GM23338 (cell line): ENCODE measurements around the gene CPXM2. TPM values are rescaled to one million over a fixed set of nuclear protein-coding genes. Genes with fewer than 3 reads are reported as not detected.

Experiments
- ATAC-seq: fragments of 200-7000 bp; cut with Tn5 transposase; 3 replicates; pipeline ENCODE4 v1.9.1; 2020
- DNase-seq: peaks from one replicate; pipeline ENCODE4 v3.0.0-alpha.2; 2015; ENCODE audit warnings: low spot score
- H2AFZ ChIP-seq: fragments of 200-600 bp; sonication (generic); 2 replicates; pipeline ENCODE4 v1.8.0; 2016; ENCODE audit warnings: antibody characterized with exemption, mild to moderate bottlenecking, moderate library complexity
- H3F3A ChIP-seq: fragments of 200-600 bp; sonication (generic); replicated peaks from 2 replicates; pipeline ENCODE4 v1.8.0; 2017; ENCODE audit warnings: antibody characterized with exemption, mixed run types, low read depth
- H3K27ac ChIP-seq: fragments of 200-600 bp; sonication (generic); 2 replicates; pipeline ENCODE4 v1.6.1; 2016; ENCODE audit warnings: low read depth
- H3K27me3 ChIP-seq: fragments of 200-600 bp; sonication (generic); 2 replicates; pipeline ENCODE4 v1.8.0; 2016; ENCODE audit warnings: mild to moderate bottlenecking, mixed run types, moderate library complexity; ENCODE audit not compliant: insufficient read depth
- H3K36me3 ChIP-seq: fragments of 200-600 bp; sonication (generic); 2 replicates; pipeline ENCODE4 v1.8.0; 2016; ENCODE audit warnings: mild to moderate bottlenecking; ENCODE audit not compliant: insufficient read depth
- H3K4me1 ChIP-seq: fragments of 200-600 bp; sonication (generic); 2 replicates; pipeline ENCODE4 v1.8.0; 2016; ENCODE audit warnings: mild to moderate bottlenecking, moderate library complexity; ENCODE audit not compliant: insufficient read depth
- H3K4me2 ChIP-seq: fragments of 200-600 bp; sonication (generic); 2 replicates; pipeline ENCODE4 v1.7.1; 2017; ENCODE audit warnings: mixed run types
- H3K4me3 ChIP-seq: fragments of 200-600 bp; sonication (generic); 2 replicates; pipeline ENCODE4 v1.6.1; 2016; ENCODE audit warnings: mixed run types
- H3K79me2 ChIP-seq: fragments of 200-600 bp; sonication (generic); replicated peaks from 2 replicates; pipeline ENCODE4 v1.8.0; 2017; ENCODE audit warnings: mild to moderate bottlenecking; ENCODE audit not compliant: insufficient read depth
- H3K9me2 ChIP-seq: fragments of 200-600 bp; sonication (generic); 2 replicates; pipeline ENCODE4 v1.8.0; 2017; ENCODE audit not compliant: insufficient read depth
- H4K20me1 ChIP-seq: fragments of 200-600 bp; sonication (generic); replicated peaks from 2 replicates; pipeline ENCODE4 v1.8.0; 2017; ENCODE audit warnings: mild to moderate bottlenecking; ENCODE audit not compliant: insufficient read depth
- H3K27ac Mint-ChIP-seq: 2 replicates; pipeline ENCODE4 v1.8.0; 2020; ENCODE audit warnings: inconsistent platforms, mild to moderate bottlenecking, moderate library complexity, mixed read lengths
- H3K27me3 Mint-ChIP-seq: 3 replicates; pipeline ENCODE4 v1.8.0; 2022; ENCODE audit warnings: low read depth, mild to moderate bottlenecking, moderate library complexity, mixed read lengths, inconsistent platforms; ENCODE audit not compliant: insufficient read depth, poor library complexity
- H3K36me3 Mint-ChIP-seq: 3 replicates; pipeline ENCODE4 v1.8.0; 2021; ENCODE audit warnings: low read depth, mild to moderate bottlenecking, inconsistent platforms, moderate library complexity, mixed read lengths
- H3K4me1 Mint-ChIP-seq: 3 replicates; pipeline ENCODE4 v1.8.0; 2020; ENCODE audit warnings: mild to moderate bottlenecking, inconsistent platforms, mixed read lengths
- H3K4me3 Mint-ChIP-seq: 3 replicates; pipeline ENCODE4 v1.8.0; 2021; ENCODE audit warnings: moderate library complexity, mild to moderate bottlenecking, inconsistent platforms, mixed read lengths
- H3K9me3 Mint-ChIP-seq: 3 replicates; pipeline ENCODE4 v1.8.0; 2020; ENCODE audit warnings: moderate library complexity, mild to moderate bottlenecking, inconsistent platforms, mixed read lengths
- EZH2 ChIP-seq: fragments of 200-600 bp; sonication (generic); IDR thresholded peaks from one replicate; pipeline ENCODE4 v1.8.0; 2017; ENCODE audit warnings: antibody characterized with exemption, mild to moderate bottlenecking, low read depth; ENCODE audit not compliant: unreplicated experiment
- NANOG ChIP-seq: IDR thresholded peaks from 2 replicates; pipeline ENCODE4 v1.6.1; 2016; ENCODE audit warnings: antibody characterized with exemption, borderline replicate concordance
- POLR2AphosphoS5 ChIP-seq: IDR thresholded peaks from 2 replicates; pipeline ENCODE4 v1.6.1; 2016; ENCODE audit warnings: antibody characterized with exemption, low read depth
- STAT1 ChIP-seq: IDR thresholded peaks from one replicate; pipeline ENCODE4 v1.6.1; 2016; ENCODE audit warnings: antibody characterized with exemption; ENCODE audit not compliant: unreplicated experiment
- ZNF114 ChIP-seq: fragments of 250-450 bp; sonication (Bioruptor Pico); IDR thresholded peaks from 2 replicates; pipeline ENCODE4 v1.5.0; 2020; ENCODE audit warnings: mild to moderate bottlenecking, moderate library complexity
- polyA plus RNA-seq: library from polyadenylated mRNA; unstranded; fragments of >200 nt; fragmentation: Nextera tagmentation; extraction: Ambion mirVana; gene quantifications from 2 replicates; pipeline ENCODE4 v1.2.1, GENCODE V29; 2016
- total RNA-seq: library from RNA; depleted of rRNA; stranded (reverse); fragments of >200 nt; shearing (Covaris generic); gene quantifications from 2 replicates; pipeline ENCODE4 v1.2.3, GENCODE V29; 2014
- TF ChIP-seq, protein P1 (sequence below): fragments of 250-450 bp; sonication (Bioruptor Pico); IDR thresholded peaks from 2 replicates; pipeline ENCODE4 v1.5.0; 2020; ENCODE audit warnings: mild to moderate bottlenecking, moderate library complexity
- TF ChIP-seq, protein P2 (sequence below): IDR thresholded peaks from 2 replicates; pipeline ENCODE4 v1.6.1; 2016; ENCODE audit warnings: antibody characterized with exemption
- TF ChIP-seq, protein P3 (sequence below), 2 experiments: fragments of 200-600 bp in 1 of 2; sonication (generic) in 1 of 2; conservative IDR thresholded peaks; 2 replicates each; pipeline versions ENCODE4 v1.5.1 to v1.6.1; 2016 to 2017; ENCODE audit warnings: antibody characterized with exemption in 2 of 2, low read depth in 2 of 2, mild to moderate bottlenecking in 2 of 2, moderate library complexity in 1 of 2

CPXM2 gene
- total and polyA plus RNA-seq, 2 experiments from 2014 or later = 1.6 to 8.1 TPM

DNA sequence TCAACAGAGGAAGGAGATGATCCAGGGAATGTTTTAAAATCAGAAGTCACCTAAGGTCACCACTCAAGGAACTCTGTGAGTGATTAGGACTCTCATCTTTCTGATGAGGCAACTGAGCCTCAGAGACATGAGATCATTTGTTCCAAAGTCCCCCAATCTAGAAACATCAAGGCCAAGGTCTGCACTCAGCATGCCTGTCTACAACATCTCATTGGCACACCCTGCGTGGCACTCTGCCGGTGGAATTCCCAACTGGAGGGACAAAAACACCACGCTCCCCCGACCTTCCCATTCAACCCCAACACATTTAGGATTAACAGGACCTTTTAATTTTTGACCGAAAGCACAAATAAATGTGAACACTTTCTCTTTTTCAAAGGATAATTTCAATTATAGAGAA lies 31.4 kb downstream of the CPXM2 start (continued):
- TF ChIP-seq, protein P1, sequence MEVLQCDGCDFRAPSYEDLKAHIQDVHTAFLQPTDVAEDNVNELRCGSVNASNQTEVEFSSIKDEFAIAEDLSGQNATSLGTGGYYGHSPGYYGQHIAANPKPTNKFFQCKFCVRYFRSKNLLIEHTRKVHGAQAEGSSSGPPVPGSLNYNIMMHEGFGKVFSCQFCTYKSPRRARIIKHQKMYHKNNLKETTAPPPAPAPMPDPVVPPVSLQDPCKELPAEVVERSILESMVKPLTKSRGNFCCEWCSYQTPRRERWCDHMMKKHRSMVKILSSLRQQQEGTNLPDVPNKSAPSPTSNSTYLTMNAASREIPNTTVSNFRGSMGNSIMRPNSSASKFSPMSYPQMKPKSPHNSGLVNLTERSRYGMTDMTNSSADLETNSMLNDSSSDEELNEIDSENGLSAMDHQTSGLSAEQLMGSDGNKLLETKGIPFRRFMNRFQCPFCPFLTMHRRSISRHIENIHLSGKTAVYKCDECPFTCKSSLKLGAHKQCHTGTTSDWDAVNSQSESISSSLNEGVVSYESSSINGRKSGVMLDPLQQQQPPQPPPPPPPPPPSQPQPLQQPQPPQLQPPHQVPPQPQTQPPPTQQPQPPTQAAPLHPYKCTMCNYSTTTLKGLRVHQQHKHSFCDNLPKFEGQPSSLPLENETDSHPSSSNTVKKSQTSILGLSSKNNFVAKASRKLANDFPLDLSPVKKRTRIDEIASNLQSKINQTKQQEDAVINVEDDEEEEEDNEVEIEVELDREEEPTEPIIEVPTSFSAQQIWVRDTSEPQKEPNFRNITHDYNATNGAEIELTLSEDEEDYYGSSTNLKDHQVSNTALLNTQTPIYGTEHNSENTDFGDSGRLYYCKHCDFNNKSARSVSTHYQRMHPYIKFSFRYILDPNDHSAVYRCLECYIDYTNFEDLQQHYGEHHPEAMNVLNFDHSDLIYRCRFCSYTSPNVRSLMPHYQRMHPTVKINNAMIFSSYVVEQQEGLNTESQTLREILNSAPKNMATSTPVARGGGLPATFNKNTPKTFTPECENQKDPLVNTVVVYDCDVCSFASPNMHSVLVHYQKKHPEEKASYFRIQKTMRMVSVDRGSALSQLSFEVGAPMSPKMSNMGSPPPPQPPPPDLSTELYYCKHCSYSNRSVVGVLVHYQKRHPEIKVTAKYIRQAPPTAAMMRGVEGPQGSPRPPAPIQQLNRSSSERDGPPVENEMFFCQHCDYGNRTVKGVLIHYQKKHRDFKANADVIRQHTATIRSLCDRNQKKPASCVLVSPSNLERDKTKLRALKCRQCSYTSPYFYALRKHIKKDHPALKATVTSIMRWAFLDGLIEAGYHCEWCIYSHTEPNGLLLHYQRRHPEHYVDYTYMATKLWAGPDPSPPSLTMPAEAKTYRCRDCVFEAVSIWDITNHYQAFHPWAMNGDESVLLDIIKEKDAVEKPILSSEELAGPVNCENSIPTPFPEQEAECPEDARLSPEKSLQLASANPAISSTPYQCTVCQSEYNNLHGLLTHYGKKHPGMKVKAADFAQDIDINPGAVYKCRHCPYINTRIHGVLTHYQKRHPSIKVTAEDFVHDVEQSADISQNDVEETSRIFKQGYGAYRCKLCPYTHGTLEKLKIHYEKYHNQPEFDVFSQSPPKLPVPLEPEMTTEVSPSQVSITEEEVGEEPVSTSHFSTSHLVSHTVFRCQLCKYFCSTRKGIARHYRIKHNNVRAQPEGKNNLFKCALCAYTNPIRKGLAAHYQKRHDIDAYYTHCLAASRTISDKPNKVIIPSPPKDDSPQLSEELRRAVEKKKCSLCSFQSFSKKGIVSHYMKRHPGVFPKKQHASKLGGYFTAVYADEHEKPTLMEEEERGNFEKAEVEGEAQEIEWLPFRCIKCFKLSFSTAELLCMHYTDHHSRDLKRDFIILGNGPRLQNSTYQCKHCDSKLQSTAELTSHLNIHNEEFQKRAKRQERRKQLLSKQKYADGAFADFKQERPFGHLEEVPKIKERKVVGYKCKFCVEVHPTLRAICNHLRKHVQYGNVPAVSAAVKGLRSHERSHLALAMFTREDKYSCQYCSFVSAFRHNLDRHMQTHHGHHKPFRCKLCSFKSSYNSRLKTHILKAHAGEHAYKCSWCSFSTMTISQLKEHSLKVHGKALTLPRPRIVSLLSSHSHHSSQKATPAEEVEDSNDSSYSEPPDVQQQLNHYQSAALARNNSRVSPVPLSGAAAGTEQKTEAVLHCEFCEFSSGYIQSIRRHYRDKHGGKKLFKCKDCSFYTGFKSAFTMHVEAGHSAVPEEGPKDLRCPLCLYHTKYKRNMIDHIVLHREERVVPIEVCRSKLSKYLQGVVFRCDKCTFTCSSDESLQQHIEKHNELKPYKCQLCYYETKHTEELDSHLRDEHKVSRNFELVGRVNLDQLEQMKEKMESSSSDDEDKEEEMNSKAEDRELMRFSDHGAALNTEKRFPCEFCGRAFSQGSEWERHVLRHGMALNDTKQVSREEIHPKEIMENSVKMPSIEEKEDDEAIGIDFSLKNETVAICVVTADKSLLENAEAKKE (CRISPR knock-in tag) = no peak
- TF ChIP-seq NANOG = no peak
- TF ChIP-seq EZH2 = no peak
- no peak for TF ChIP-seq POLR2AphosphoS5
- TF ChIP-seq, protein P2, sequence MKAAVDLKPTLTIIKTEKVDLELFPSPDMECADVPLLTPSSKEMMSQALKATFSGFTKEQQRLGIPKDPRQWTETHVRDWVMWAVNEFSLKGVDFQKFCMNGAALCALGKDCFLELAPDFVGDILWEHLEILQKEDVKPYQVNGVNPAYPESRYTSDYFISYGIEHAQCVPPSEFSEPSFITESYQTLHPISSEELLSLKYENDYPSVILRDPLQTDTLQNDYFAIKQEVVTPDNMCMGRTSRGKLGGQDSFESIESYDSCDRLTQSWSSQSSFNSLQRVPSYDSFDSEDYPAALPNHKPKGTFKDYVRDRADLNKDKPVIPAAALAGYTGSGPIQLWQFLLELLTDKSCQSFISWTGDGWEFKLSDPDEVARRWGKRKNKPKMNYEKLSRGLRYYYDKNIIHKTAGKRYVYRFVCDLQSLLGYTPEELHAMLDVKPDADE = no peak
- TF ChIP-seq ZNF114 = no peak

DNA sequence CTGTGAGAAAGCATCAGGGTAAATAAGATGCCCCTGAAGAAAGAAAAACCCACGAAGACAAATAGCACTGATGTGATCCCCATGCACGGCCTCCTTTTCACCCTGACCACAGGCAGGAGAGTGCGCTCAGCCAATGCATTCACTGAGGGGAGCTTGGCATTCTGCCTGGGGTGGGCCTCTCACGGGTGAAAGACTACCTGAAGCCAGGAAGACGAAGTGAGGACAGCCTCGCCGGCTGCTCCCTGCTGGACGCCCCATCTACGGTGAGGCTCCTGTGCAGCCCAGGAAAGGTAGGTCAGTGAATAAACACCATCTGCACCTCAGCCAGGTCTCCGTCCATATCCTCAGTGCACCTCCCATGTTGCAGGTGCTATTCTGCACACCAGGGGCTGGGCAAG lies 32.0 kb downstream of the CPXM2 start:
- Mint-ChIP-seq H3K4me3 (no peak overlapping the region), H3K9me3 (no peaks in the 10 kb centered on the region), H3K36me3 (peaks cover 8% of the 10 kb centered on the region), H3K27ac (no peak overlapping the region), H3K27me3 (peaks cover 3% of the 10 kb centered on the region), H3K4me1 (peaks cover 12% of the 10 kb centered on the region)
- H3K27me3 ChIP-seq = no peaks in the 10 kb centered on the region
- H3K9me2 ChIP-seq = no peaks in the 10 kb centered on the region
- H3K4me2 ChIP-seq = no peak overlapping the region
- no peaks in the 10 kb centered on the region for H3K79me2 ChIP-seq
- H2AFZ ChIP-seq = no peak overlapping the region
- no peaks in the 10 kb centered on the region for H4K20me1 ChIP-seq
- ATAC-seq (no peak), DNase-seq (no peak)
- no peak overlapping the region for H3K27ac ChIP-seq
- no peak overlapping the region for H3K4me3 ChIP-seq
- no peaks in the 10 kb centered on the region for H3K4me1 ChIP-seq
- no peaks in the 10 kb centered on the region for H3F3A ChIP-seq
- no peaks in the 10 kb centered on the region for H3K36me3 ChIP-seq
- TF ChIP-seq, protein P3, sequence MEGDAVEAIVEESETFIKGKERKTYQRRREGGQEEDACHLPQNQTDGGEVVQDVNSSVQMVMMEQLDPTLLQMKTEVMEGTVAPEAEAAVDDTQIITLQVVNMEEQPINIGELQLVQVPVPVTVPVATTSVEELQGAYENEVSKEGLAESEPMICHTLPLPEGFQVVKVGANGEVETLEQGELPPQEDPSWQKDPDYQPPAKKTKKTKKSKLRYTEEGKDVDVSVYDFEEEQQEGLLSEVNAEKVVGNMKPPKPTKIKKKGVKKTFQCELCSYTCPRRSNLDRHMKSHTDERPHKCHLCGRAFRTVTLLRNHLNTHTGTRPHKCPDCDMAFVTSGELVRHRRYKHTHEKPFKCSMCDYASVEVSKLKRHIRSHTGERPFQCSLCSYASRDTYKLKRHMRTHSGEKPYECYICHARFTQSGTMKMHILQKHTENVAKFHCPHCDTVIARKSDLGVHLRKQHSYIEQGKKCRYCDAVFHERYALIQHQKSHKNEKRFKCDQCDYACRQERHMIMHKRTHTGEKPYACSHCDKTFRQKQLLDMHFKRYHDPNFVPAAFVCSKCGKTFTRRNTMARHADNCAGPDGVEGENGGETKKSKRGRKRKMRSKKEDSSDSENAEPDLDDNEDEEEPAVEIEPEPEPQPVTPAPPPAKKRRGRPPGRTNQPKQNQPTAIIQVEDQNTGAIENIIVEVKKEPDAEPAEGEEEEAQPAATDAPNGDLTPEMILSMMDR (conservative IDR thresholded peaks at IDR 0.05; ENCODE audit: low read depth in 2 of 2) = no peak
- TF ChIP-seq STAT1 = no peak
- no peak for TF ChIP-seq ZNF114
- TF ChIP-seq, protein P1 (CRISPR knock-in tag) = no peak
